ENCODE results near the gene PDS5B.

GRCh38 chr13:32537580-32538142 lies 48.6 kb upstream of the PDS5B start:
- TF ChIP-seq PRDM10 (tag by site-specific recombination; IDR thresholded peaks at IDR 0.05) (no peak), RBAK (tag by site-specific recombination; IDR thresholded peaks at IDR 0.05) (no peak), SCRT1 (tag by site-specific recombination; IDR thresholded peaks at IDR 0.05; ENCODE audit: borderline replicate concordance) (no peak), ZBTB20 (tag by site-specific recombination; IDR thresholded peaks at IDR 0.05) (no peak), MYNN (tag by site-specific recombination; IDR thresholded peaks at IDR 0.05; ENCODE audit: borderline replicate concordance) (no peak), ZBTB7A (tag by site-specific recombination; IDR thresholded peaks at IDR 0.05; ENCODE audit: low read depth) (no peak), ZNF658 (tag by site-specific recombination; IDR thresholded peaks at IDR 0.05) (no peak), SCRT2 (tag by site-specific recombination; IDR thresholded peaks at IDR 0.05) (no peak), ZNF274 (IDR thresholded peaks at IDR 0.05; ENCODE audit: low read length) (no peak), ZNF274 (tag by site-specific recombination; IDR thresholded peaks at IDR 0.05; ENCODE audit: borderline replicate concordance) (no peak), KLF9 (tag by site-specific recombination; IDR thresholded peaks at IDR 0.05; ENCODE audit: low read depth) (no peak)
- TF ChIP-seq, protein P1, sequence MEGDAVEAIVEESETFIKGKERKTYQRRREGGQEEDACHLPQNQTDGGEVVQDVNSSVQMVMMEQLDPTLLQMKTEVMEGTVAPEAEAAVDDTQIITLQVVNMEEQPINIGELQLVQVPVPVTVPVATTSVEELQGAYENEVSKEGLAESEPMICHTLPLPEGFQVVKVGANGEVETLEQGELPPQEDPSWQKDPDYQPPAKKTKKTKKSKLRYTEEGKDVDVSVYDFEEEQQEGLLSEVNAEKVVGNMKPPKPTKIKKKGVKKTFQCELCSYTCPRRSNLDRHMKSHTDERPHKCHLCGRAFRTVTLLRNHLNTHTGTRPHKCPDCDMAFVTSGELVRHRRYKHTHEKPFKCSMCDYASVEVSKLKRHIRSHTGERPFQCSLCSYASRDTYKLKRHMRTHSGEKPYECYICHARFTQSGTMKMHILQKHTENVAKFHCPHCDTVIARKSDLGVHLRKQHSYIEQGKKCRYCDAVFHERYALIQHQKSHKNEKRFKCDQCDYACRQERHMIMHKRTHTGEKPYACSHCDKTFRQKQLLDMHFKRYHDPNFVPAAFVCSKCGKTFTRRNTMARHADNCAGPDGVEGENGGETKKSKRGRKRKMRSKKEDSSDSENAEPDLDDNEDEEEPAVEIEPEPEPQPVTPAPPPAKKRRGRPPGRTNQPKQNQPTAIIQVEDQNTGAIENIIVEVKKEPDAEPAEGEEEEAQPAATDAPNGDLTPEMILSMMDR (tag by site-specific recombination; IDR thresholded peaks at IDR 0.05) = no peak
- TF ChIP-seq, protein P2, sequence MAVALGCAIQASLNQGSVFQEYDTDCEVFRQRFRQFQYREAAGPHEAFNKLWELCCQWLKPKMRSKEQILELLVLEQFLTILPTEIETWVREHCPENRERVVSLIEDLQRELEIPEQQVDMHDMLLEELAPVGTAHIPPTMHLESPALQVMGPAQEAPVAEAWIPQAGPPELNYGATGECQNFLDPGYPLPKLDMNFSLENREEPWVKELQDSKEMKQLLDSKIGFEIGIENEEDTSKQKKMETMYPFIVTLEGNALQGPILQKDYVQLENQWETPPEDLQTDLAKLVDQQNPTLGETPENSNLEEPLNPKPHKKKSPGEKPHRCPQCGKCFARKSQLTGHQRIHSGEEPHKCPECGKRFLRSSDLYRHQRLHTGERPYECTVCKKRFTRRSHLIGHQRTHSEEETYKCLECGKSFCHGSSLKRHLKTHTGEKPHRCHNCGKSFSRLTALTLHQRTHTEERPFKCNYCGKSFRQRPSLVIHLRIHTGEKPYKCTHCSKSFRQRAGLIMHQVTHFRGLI (tag by site-specific recombination; IDR thresholded peaks at IDR 0.05) = no peak
- TF ChIP-seq, protein P3, sequence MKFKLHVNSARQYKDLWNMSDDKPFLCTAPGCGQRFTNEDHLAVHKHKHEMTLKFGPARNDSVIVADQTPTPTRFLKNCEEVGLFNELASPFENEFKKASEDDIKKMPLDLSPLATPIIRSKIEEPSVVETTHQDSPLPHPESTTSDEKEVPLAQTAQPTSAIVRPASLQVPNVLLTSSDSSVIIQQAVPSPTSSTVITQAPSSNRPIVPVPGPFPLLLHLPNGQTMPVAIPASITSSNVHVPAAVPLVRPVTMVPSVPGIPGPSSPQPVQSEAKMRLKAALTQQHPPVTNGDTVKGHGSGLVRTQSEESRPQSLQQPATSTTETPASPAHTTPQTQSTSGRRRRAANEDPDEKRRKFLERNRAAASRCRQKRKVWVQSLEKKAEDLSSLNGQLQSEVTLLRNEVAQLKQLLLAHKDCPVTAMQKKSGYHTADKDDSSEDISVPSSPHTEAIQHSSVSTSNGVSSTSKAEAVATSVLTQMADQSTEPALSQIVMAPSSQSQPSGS (tag by site-specific recombination; IDR thresholded peaks at IDR 0.05; ENCODE audit: low read depth) = no peak
- TF ChIP-seq, protein P4, sequence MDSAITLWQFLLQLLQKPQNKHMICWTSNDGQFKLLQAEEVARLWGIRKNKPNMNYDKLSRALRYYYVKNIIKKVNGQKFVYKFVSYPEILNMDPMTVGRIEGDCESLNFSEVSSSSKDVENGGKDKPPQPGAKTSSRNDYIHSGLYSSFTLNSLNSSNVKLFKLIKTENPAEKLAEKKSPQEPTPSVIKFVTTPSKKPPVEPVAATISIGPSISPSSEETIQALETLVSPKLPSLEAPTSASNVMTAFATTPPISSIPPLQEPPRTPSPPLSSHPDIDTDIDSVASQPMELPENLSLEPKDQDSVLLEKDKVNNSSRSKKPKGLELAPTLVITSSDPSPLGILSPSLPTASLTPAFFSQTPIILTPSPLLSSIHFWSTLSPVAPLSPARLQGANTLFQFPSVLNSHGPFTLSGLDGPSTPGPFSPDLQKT (IDR thresholded peaks at IDR 0.05; ENCODE audit: borderline replicate concordance, low read depth, low read length) = no peak

All from HEK293 (cell line).